ENCODE measurements around the gene TFEB. TPM values are rescaled to one million over a fixed set of nuclear protein-coding genes. Genes with fewer than 3 reads are reported as not detected.

TFEB gene
- total and polyA plus RNA-seq, 10 of the 15 experiments (the other 5 are each of a cell fraction or from before 2014, with no cell fraction given), result 0.84 to 108 (median 60.8) TPM

DNA sequence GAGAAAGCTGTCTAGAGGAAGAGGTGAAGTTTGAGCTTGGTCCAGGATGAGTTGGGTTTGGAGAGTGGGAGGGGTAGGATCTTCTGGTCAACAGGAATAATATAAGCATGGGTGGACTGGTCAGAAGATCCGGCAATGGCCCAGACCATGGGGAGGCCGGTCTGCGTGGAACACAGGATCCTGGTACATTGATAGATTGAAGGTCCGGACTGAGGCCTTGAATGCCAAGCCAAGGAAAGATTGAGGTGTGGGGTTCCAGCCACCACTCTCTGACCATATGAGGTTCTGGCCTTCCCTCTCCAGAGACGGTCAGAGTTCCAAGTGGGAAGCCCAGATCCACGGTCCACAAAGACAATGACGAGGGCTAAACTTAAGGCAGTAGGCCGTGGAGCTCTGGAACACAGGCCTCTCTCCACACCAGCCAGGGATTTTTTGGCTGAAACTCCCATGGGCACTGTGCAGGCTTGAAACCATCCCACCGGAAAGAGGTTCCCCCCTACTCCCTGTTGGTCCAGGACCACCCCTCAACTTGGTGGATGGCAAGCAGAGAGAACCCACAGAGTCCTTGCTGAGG, 94.0 kb downstream of the TFEB start:
- ChIA-PET SMC1A (ENCODE audit: uncharacterized antibody, unreplicated experiment) (no interaction called here), POLR2A (no interaction called here), CTCF (interaction anchor here (0.7 to 1.3 kb wide), 2 partner anchors 39 to 42 kb away, joined by 3 to 4 read pairs; no protein-coding TSS in a partner anchor), RAD21 (ENCODE audit: unreplicated experiment) (no interaction called here)
- no peaks in the 10 kb centered on the region for H3K79me2 ChIP-seq (ENCODE audit: control insufficient read depth, insufficient read depth, low read length)
- FAIRE-seq (no peak), ATAC-seq (no peak), DNase-seq (ENCODE audit: low read depth, low spot score) (no peak)
- intact Hi-C loops (cut with micrococcal nuclease; ENCODE audit: unreplicated experiment), result no loop called here
- peaks cover 8 to 11% of the 10 kb centered on the region in 2 experiments for H3K27me3 ChIP-seq (replicated peaks in 1 of 2; ENCODE audit: control insufficient read depth in 2 of 2, insufficient read depth in 2 of 2, low read length in 1 of 2)
- no peak overlapping the region for H2AFZ ChIP-seq (ENCODE audit: control insufficient read depth, low read depth, low read length)
- no peak overlapping the region for H3K9ac ChIP-seq (ENCODE audit: control insufficient read depth, insufficient read depth, low read length)
- no TSS peak for BruUV-seq (replicated peaks)
- H3K4me2 ChIP-seq (ENCODE audit: control insufficient read depth, insufficient read depth), result no peak overlapping the region
- TF ChIP-seq ZSCAN29 (IDR thresholded peaks at IDR 0.05), result no peak
- no peak for TF ChIP-seq CEBPZ (IDR thresholded peaks at IDR 0.05; ENCODE audit: low read depth, low read length)
- TF ChIP-seq USF1 (IDR thresholded peaks at IDR 0.05; ENCODE audit: borderline replicate concordance, extremely low read length, insufficient read depth, low read depth, low read length), result no peak
- TF ChIP-seq BCL11A (IDR thresholded peaks at IDR 0.05; ENCODE audit: low read depth, low read length), result no peak
- TF ChIP-seq LARP7 (IDR thresholded peaks at IDR 0.05), result no peak
- H3K27ac ChIP-seq (ENCODE audit: control insufficient read depth, insufficient read depth), result no peak overlapping the region
- no peaks in the 10 kb centered on the region for H3K4me1 ChIP-seq (ENCODE audit: control insufficient read depth, insufficient read depth, low read length)
- H3K4me3 ChIP-seq, result no peak overlapping the region
- 44% methylated on average over 9 of the region's 9 CpGs for WGBS (ENCODE audit: insufficient coverage, insufficient replicate concordance, low lambda C conversion rate, missing lambda C conversion rate)
- in situ Hi-C loops (cut with MboI), result no loop called here
- H3K9me3 ChIP-seq (replicated peaks; ENCODE audit: control insufficient read depth, insufficient read depth, low read length), result no peaks in the 10 kb centered on the region
- no peaks in the 10 kb centered on the region for H3K36me3 ChIP-seq (ENCODE audit: control insufficient read depth in 2 of 2, insufficient read depth in 2 of 2, low read length in 1 of 2)
- no peaks in the 10 kb centered on the region for H4K20me1 ChIP-seq (ENCODE audit: control insufficient read depth, insufficient read depth)

All from GM12878 (cell line).